HEK293 (cell line): Measurements from ENCODE around the gene LPP.

Experiments
- CTCF ChIA-PET: fragments of 350-600 bp; formaldehyde crosslinking; extraction: SDS; loops from one replicate; lab custom pipeline; 2021; ENCODE audit warnings: antibody characterized with exemption; lab: Yijun Ruan, JAX
- POLR2A ChIA-PET: fragments of 300-600 bp; formaldehyde crosslinking; extraction: SDS; loops from one replicate; lab custom pipeline; 2020; ENCODE audit warnings: antibody characterized with exemption, inconsistent platforms; lab: Yijun Ruan, JAX
- H3K27ac ChIP-seq: fragments of 200-500 bp; sonication (Bioruptor generic); 2 replicates; pipeline ENCODE4 v1.5.1; 2014; ENCODE audit warnings: low read depth, low read length, control low read depth, inconsistent platforms; ENCODE audit errors: extremely low read depth
- H3K36me3 ChIP-seq, 2 experiments: fragments of 200-500 bp in 1 of 2; sonication (Bioruptor generic) in 1 of 2; 1 replicate in 1 of 2; 2 replicates in 1 of 2; pipeline ENCODE4 v1.5.1; 2014 to 2017; ENCODE audit warnings: inconsistent platforms in 2 of 2, low read length in 2 of 2; ENCODE audit not compliant: control insufficient read depth in 2 of 2, insufficient read depth in 1 of 2
- H3K4me1 ChIP-seq: fragments of 200-500 bp; sonication (Bioruptor generic); 2 replicates; pipeline ENCODE4 v1.5.1; 2014; ENCODE audit warnings: mild to moderate bottlenecking, low read length, inconsistent platforms; ENCODE audit not compliant: control insufficient read depth, insufficient read depth
- H3K4me3 ChIP-seq: 2 replicates; pipeline ENCODE4 v1.5.1; 2011; ENCODE audit warnings: low read depth, mild to moderate bottlenecking, control low read depth, low read length, moderate library complexity
- H3K9me3 ChIP-seq: fragments of 200-500 bp; sonication (Bioruptor generic); 2 replicates; pipeline ENCODE4 v1.5.1; 2014; ENCODE audit warnings: low read depth, low read length, inconsistent platforms; ENCODE audit not compliant: control insufficient read depth, insufficient read depth
- PRDM2 ChIP-seq: fragments of 450-650 bp; formaldehyde crosslinking; IDR thresholded peaks from 2 replicates; pipeline ENCODE4 v1.5.1; 2016; ENCODE audit warnings: missing biosample characterization, missing genetic modification characterization, borderline replicate concordance
- SALL2 ChIP-seq: fragments of 450-650 bp; formaldehyde crosslinking; IDR thresholded peaks from 2 replicates; pipeline ENCODE4 v1.5.0; 2017; ENCODE audit warnings: missing biosample characterization, mild to moderate bottlenecking, missing genetic modification characterization, borderline replicate concordance
- YY2 ChIP-seq: fragments of 450-650 bp; formaldehyde crosslinking; IDR thresholded peaks from 2 replicates; pipeline ENCODE4 v1.5.1; 2016; ENCODE audit warnings: missing biosample characterization, missing genetic modification characterization
- ZBTB17 ChIP-seq: fragments of 450-650 bp; formaldehyde crosslinking; IDR thresholded peaks from 2 replicates; pipeline ENCODE4 v1.5.1; 2016; ENCODE audit warnings: missing biosample characterization, missing genetic modification characterization
- ZBTB49 ChIP-seq: fragments of 450-650 bp; formaldehyde crosslinking; IDR thresholded peaks from 2 replicates; pipeline ENCODE4 v1.5.1; 2016; ENCODE audit warnings: missing biosample characterization, missing genetic modification characterization, low read depth
- ZNF121 ChIP-seq: fragments of 450-650 bp; formaldehyde crosslinking; IDR thresholded peaks from 2 replicates; pipeline ENCODE4 v1.5.1; 2016; ENCODE audit warnings: missing biosample characterization, missing genetic modification characterization
- ZNF132 ChIP-seq: fragments of 450-650 bp; formaldehyde crosslinking; IDR thresholded peaks from 2 replicates; pipeline ENCODE4 v1.5.1; 2017; ENCODE audit warnings: missing biosample characterization, missing genetic modification characterization, borderline replicate concordance
- ZNF133 ChIP-seq: fragments of 450-650 bp; formaldehyde crosslinking; IDR thresholded peaks from 2 replicates; pipeline ENCODE4 v1.5.1; 2016; ENCODE audit warnings: missing biosample characterization, missing genetic modification characterization
- ZNF169 ChIP-seq: fragments of 450-650 bp; formaldehyde crosslinking; IDR thresholded peaks from 2 replicates; pipeline ENCODE4 v1.5.1; 2016; ENCODE audit warnings: missing biosample characterization, missing genetic modification characterization
- ZNF292 ChIP-seq: fragments of 450-650 bp; formaldehyde crosslinking; IDR thresholded peaks from 2 replicates; pipeline ENCODE4 v1.5.1; 2016; ENCODE audit warnings: low read depth, missing biosample characterization, missing genetic modification characterization, borderline replicate concordance
- ZNF362 ChIP-seq: fragments of 450-650 bp; formaldehyde crosslinking; IDR thresholded peaks from 2 replicates; pipeline ENCODE4 v1.5.1; 2016; ENCODE audit warnings: missing biosample characterization, missing genetic modification characterization
- ZNF510 ChIP-seq: fragments of 450-650 bp; formaldehyde crosslinking; IDR thresholded peaks from 2 replicates; pipeline ENCODE4 v1.5.1; 2018; ENCODE audit warnings: mild to moderate bottlenecking, missing genetic modification characterization, missing biosample characterization; ENCODE audit not compliant: insufficient replicate concordance
- ZNF544 ChIP-seq: fragments of 450-650 bp; formaldehyde crosslinking; IDR thresholded peaks from 2 replicates; pipeline ENCODE4 v1.5.0; 2017; ENCODE audit warnings: missing biosample characterization, missing genetic modification characterization
- ZNF555 ChIP-seq: fragments of 450-650 bp; formaldehyde crosslinking; conservative IDR thresholded peaks from 2 replicates; pipeline ENCODE4 v1.5.1; 2017; ENCODE audit warnings: missing biosample characterization, mild to moderate bottlenecking, missing genetic modification characterization, inconsistent platforms
- ZNF560 ChIP-seq: fragments of 450-650 bp; formaldehyde crosslinking; IDR thresholded peaks from 2 replicates; pipeline ENCODE4 v1.5.1; 2017; ENCODE audit warnings: missing biosample characterization, missing genetic modification characterization, borderline replicate concordance
- ZSCAN30 ChIP-seq: fragments of 450-650 bp; IDR thresholded peaks from 2 replicates; pipeline ENCODE4 v1.5.1; 2018; ENCODE audit warnings: missing biosample characterization, mild to moderate bottlenecking, missing genetic modification characterization, moderate library complexity
- TF ChIP-seq, protein P1 (sequence below): fragments of 450-650 bp; formaldehyde crosslinking; IDR thresholded peaks from 2 replicates; pipeline ENCODE4 v1.5.1; 2016; ENCODE audit warnings: missing biosample characterization, missing genetic modification characterization

LPP gene

GRCh38 chr3:188267790-188268335, 113.9 kb downstream of the LPP start (continued):
- TF ChIP-seq ZBTB49 (tag by site-specific recombination) (no peak), ZNF132 (tag by site-specific recombination) (no peak), ZNF121 (tag by site-specific recombination) (no peak), ZSCAN30 (tag by site-specific recombination) (no peak), PRDM2 (no peak)

DNA sequence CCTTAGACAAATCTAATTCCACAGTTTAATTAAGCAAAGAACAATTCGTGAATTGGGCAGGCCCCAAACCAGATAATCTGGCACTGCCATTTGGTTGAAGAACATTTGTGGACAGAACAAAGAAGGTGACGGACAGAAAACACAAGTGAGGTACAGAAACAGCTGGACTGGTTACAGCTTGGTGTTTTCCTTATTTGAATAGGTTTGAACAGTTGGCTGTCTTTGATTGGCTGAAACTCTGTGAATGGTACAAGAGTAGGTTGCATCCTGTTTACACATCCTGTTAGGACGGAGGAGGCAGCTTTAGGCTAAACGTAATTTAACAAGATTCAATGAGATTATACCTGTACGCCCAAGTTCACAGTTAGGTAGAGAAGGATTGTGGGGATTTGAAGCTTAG, 114.4 kb downstream of the LPP start:
- Histone ChIP-seq H3K36me3 (no peaks in the 10 kb centered on the region), H3K4me1 (0 out of 2 replicates have a peak, but pooled peaks cover 12% of the 10 kb centered on the region), H3K4me3 (no peak overlapping the region), H3K9me3 (no peaks in the 10 kb centered on the region), H3K27ac (no peak overlapping the region)
- TF ChIP-seq ZNF362 (tag by site-specific recombination) (no peak), SALL2 (no peak), ZNF544 (tag by site-specific recombination) (no peak), ZNF133 (no peak), YY2 (no peak), ZNF560 (tag by site-specific recombination) (no peak), ZNF555 (tag by site-specific recombination) (no peak), ZBTB17 (tag by site-specific recombination) (no peak), ZNF292 (tag by site-specific recombination) (no peak), ZNF169 (tag by site-specific recombination) (no peak), ZNF510 (tag by site-specific recombination) (no peak)
- TF ChIP-seq, protein P1, sequence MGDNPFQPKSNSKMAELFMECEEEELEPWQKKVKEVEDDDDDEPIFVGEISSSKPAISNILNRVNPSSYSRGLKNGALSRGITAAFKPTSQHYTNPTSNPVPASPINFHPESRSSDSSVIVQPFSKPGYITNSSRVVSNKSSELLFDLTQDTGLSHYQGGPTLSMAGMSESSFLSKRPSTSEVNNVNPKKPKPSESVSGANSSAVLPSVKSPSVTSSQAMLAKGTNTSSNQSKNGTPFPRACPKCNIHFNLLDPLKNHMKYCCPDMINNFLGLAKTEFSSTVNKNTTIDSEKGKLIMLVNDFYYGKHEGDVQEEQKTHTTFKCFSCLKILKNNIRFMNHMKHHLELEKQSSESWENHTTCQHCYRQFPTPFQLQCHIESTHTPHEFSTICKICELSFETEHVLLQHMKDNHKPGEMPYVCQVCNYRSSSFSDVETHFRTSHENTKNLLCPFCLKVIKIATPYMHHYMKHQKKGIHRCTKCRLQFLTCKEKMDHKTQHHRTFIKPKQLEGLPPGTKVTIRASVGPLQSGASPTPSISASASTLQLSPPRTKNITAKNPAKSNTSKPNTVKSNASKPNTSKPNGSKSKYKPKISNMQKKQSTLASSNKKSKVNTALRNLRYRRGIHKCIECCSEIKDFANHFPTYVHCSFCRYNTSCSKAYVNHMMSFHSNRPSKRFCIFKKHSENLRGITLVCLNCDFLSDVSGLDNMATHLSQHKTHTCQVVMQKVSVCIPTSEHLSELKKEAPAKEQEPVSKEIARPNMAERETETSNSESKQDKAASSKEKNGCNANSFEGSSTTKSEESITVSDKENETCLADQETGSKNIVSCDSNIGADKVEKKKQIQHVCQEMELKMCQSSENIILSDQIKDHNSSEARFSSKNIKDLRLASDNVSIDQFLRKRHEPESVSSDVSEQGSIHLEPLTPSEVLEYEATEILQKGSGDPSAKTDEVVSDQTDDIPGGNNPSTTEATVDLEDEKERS (tag by site-specific recombination) = no peak
- ChIA-PET POLR2A (interaction anchor here (1.0 kb wide), 1 partner anchor 115 kb away, joined by 3 read pairs; the partner anchor contains the start of gene LPP), CTCF (interaction anchor here (0.9 kb wide), 1 partner anchor 10 kb away, joined by 3 read pairs; no protein-coding TSS in a partner anchor)
